Tibial nerve (tissue), 4 donors: Measurements from ENCODE around the gene KCNQ4. TPM values are rescaled to one million over a fixed set of nuclear protein-coding genes. Genes with fewer than 3 reads are reported as not detected.

Experiments
- DNase-seq, 2 donors: peaks; one replicate each; pipeline ENCODE4 v3.0.0-alpha.2; 2019; ENCODE audit warnings: low spot score in 2 of 2
- H3K27ac ChIP-seq, 4 donors: fragments of 200-600 bp; sonication (generic) in 3 of 4; one replicate each; pipeline ENCODE4 v1.5.1; 2017 to 2019; ENCODE audit warnings: mild to moderate bottlenecking in 1 of 4
- H3K27me3 ChIP-seq, 2 donors: fragments of 200-600 bp; sonication (generic) in 1 of 2; one replicate each; pipeline versions ENCODE4 v1.5.1 to v1.6.0; 2017 to 2019
- H3K36me3 ChIP-seq, 3 donors: fragments of 200-600 bp; sonication (generic); one replicate each; pipeline ENCODE4 v1.5.1; 2018 to 2019
- H3K4me1 ChIP-seq, 4 donors: fragments of 200-600 bp; sonication (generic) in 3 of 4; one replicate each; pipeline ENCODE4 v1.5.1; 2017 to 2019
- H3K4me3 ChIP-seq, 4 donors: fragments of 200-600 bp; sonication (generic) in 3 of 4; one replicate each; pipeline ENCODE4 v1.5.1; 2017 to 2019; ENCODE audit warnings: mild to moderate bottlenecking in 1 of 4, moderate library complexity in 1 of 4
- H3K9me3 ChIP-seq, 4 donors: fragments of 200-600 bp; sonication (generic) in 3 of 4; one replicate each; pipeline ENCODE4 v1.5.1; 2017 to 2019
- EP300 ChIP-seq, 2 donors: sonication (generic); formaldehyde crosslinking; IDR thresholded peaks; one replicate each; pipeline ENCODE4 v1.6.1; 2017; ENCODE audit warnings: antibody characterized with exemption in 2 of 2, mild to moderate bottlenecking in 1 of 2
- POLR2A ChIP-seq, 2 donors: fragments of 450-650 bp; IDR thresholded peaks; one replicate each; pipeline ENCODE4 v1.6.1; 2017; ENCODE audit warnings: antibody characterized with exemption in 2 of 2, mild to moderate bottlenecking in 2 of 2, moderate library complexity in 2 of 2
- WGBS, 2 donors: methylation state at CpG; one replicate each; pipeline ENCODE4 v1.1.5; 2018; 5-methylcytosine and 5-hydroxymethylcytosine counted together
- total RNA-seq, 4 donors: library from RNA; depleted of rRNA; stranded (reverse); fragments of >200 nt; gene quantifications; one replicate each; pipeline ENCODE4 v1.1.0, GENCODE V29; 2016
- TF ChIP-seq, protein P1 (sequence below), 5 experiments: fragments of 200-600 bp in 3 of 5; fragments of 450-650 bp in 2 of 5; sonication (generic) in 3 of 5; IDR thresholded peaks; one replicate each; pipeline ENCODE4 v1.5.1; 2016 to 2019; ENCODE audit warnings: antibody characterized with exemption in 5 of 5, mild to moderate bottlenecking in 3 of 5, moderate library complexity in 2 of 5

KCNQ4 gene
- total RNA-seq, 4 donors from 2014 or later: 0.22 to 2.1 (median 1.7) TPM

DNA sequence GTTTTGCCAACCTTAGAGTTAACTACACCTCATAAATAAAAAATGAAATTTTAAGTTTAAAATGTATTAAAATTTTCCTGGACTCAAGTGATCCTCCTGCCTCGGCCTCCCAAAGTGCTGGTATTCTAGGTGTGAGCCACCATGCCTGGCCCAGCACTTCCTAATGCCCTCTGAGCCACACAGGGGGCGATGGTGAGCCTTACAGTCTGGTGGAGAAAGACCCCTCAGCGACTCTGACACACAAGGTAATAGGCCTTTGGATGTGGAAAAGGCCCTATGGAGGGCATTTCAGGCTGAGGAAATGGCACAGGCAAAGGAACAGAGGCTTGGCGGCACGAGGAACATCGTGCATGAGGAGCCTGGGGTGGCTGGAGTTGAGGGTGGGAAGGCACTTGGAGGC is 71.9 kb downstream of the KCNQ4 start:
- TF ChIP-seq, protein P1, sequence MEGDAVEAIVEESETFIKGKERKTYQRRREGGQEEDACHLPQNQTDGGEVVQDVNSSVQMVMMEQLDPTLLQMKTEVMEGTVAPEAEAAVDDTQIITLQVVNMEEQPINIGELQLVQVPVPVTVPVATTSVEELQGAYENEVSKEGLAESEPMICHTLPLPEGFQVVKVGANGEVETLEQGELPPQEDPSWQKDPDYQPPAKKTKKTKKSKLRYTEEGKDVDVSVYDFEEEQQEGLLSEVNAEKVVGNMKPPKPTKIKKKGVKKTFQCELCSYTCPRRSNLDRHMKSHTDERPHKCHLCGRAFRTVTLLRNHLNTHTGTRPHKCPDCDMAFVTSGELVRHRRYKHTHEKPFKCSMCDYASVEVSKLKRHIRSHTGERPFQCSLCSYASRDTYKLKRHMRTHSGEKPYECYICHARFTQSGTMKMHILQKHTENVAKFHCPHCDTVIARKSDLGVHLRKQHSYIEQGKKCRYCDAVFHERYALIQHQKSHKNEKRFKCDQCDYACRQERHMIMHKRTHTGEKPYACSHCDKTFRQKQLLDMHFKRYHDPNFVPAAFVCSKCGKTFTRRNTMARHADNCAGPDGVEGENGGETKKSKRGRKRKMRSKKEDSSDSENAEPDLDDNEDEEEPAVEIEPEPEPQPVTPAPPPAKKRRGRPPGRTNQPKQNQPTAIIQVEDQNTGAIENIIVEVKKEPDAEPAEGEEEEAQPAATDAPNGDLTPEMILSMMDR (IDR thresholded peaks at IDR 0.05): no peak
- TF ChIP-seq POLR2A (IDR thresholded peaks at IDR 0.05) (no peak), EP300 (IDR thresholded peaks at IDR 0.05) (no peak)
- Histone ChIP-seq H3K4me1 (peaks cover 0 to under 1% (median 0%) of the 10 kb centered on the region in 4 donors), H3K36me3 (no peaks in the 10 kb centered on the region), H3K4me3 (no peak overlapping the region), H3K9me3 (no peaks in the 10 kb centered on the region), H3K27ac (no peak overlapping the region), H3K27me3 (no peaks in the 10 kb centered on the region)
- DNase-seq: no peak
- WGBS, 2 donors: 83 to 89% methylated on average over 6 of the region's 6 CpGs

DNA sequence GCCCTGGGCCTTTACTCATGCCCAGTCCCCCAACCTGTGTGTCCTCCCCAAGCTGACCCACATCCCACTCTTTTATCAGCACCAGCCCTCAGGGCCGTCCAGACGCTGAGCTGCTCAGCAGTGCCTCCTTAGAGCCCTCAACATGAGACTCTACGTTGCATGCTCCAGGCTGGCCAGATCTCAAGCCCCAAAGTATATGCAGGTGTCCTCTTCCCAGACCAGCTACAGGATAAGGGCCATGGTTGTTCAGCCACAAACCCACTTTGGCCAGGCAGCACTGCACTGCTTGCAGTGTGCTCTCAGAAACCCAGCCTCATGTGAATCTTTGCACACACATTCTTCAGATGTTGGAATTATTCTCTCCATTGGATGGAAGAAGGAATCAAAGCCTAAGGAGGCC is 72.5 kb downstream of the KCNQ4 start:
- WGBS, 2 donors: 75 to 76% methylated on average over 3 of the region's 3 CpGs
- H3K4me1 ChIP-seq: peaks cover 0 to 7% (median 3%) of the 10 kb centered on the region in 4 donors
- TF ChIP-seq EP300 (IDR thresholded peaks at IDR 0.05) (no peak), POLR2A (IDR thresholded peaks at IDR 0.05) (no peak)
- H3K27ac ChIP-seq: no peak overlapping the region
- H3K9me3 ChIP-seq: no peaks in the 10 kb centered on the region
- H3K36me3 ChIP-seq: no peaks in the 10 kb centered on the region
- H3K4me3 ChIP-seq: no peak overlapping the region
- no peaks in the 10 kb centered on the region for H3K27me3 ChIP-seq
- DNase-seq: no peak

DNA sequence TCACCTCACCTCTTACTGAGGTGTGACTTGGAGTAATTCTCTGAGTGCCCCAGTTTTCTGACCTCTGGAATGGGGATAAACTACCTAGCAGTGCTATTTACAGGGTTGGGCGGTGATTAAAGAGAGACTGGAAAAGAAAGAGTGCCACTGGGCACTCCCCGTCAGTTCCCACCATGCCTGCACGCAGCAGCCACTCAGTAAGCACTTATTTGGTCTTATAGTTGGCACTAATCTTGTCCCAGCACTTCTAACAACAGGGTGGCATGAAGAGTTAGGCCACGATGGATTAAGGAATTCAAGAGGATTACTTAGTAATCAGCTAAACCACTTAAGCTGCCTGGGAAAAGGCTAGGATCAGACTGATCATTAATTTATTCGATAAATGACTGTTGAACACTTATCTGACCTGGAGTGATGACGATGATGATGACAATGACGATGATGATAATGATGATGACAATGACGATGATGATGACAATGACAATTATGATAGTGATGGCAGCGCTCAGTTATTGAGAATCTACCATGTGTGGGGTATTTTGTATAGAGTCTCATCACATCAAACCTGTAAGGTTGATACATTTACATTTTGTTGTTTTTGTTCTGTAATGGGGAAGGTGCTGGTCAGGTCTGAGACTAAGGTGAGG is 73.2 kb downstream of the KCNQ4 start:
- no peak overlapping the region for H3K4me3 ChIP-seq
- no peaks in the 10 kb centered on the region for H3K27me3 ChIP-seq
- no peak for TF ChIP-seq EP300 (IDR thresholded peaks at IDR 0.05)
- no peaks in the 10 kb centered on the region for H3K36me3 ChIP-seq
- 93 to 94% methylated on average over 9 of the region's 9 CpGs for WGBS, 2 donors
- DNase-seq: no peak
- peaks cover 0 to 10% (median 5%) of the 10 kb centered on the region in 4 donors for H3K4me1 ChIP-seq
- no peaks in the 10 kb centered on the region for H3K9me3 ChIP-seq
- H3K27ac ChIP-seq: no peak overlapping the region

DNA sequence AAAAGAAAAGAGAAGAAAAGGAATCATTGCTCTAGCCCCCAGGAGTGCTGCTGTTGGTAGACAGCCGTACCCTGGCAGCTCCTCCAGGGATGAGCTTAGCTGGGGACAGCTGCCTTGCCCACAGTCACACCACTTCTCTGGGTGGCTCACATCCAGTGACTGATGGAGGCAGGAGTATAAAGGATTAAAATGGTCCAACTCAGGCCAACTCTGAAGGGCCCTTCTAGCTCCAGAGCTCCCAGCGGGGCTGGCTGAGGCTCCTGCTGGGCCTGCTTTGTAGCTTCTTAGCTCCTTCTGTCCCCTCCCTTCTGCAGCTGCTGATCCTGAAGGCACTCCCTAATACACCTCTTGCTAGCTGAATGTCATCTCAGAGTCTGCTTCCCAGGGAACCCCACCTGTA is 74.2 kb downstream of the KCNQ4 start:
- Histone ChIP-seq H3K4me3 (no peak overlapping the region), H3K9me3 (no peaks in the 10 kb centered on the region), H3K36me3 (no peaks in the 10 kb centered on the region), H3K4me1 (peaks cover 0 to 14% (median 5%) of the 10 kb centered on the region in 4 donors), H3K27ac (no peak overlapping the region), H3K27me3 (no peaks in the 10 kb centered on the region)
- WGBS, 2 donors: 93 to 98% methylated on average over 2 of the region's 2 CpGs
- TF ChIP-seq, protein P1 (IDR thresholded peaks at IDR 0.05): no peak
- TF ChIP-seq POLR2A (IDR thresholded peaks at IDR 0.05) (no peak), EP300 (IDR thresholded peaks at IDR 0.05) (no peak)
- DNase-seq: no peak

DNA sequence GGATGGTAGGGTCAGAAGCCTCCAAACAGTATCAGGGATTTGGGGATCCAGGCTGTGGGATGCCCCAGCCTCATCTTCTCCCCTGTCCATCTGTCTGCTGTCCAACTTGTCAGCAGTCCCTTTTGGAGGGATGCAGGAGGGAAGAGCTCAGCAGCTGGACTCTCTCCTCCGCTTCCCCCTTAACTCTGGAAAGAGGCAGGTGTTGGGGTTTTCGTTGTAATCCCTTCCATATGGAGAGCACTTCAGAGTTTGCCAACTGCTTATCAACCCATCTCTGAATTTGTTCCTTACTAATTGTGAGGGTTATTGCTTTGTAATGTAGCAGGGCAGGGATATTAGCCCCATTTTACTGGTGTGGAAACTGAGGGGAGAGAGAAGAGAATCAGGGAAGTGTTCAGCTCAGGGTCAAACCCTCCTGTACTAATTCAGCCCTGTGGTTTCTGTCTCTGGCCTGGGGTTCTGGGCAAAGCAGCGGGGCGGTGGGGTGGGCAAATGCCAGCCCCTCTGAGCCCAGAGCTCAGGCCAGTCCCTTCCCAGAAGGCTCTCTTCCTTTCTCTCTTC is 75.3 kb downstream of the KCNQ4 start:
- TF ChIP-seq, protein P1 (IDR thresholded peaks at IDR 0.05): no peak
- TF ChIP-seq POLR2A (IDR thresholded peaks at IDR 0.05): no peak
- no peak for TF ChIP-seq EP300 (IDR thresholded peaks at IDR 0.05)
- no peaks in the 10 kb centered on the region for H3K36me3 ChIP-seq
- H3K27me3 ChIP-seq: no peaks in the 10 kb centered on the region
- DNase-seq: no peak
- H3K27ac ChIP-seq: no peak overlapping the region
- H3K4me1 ChIP-seq: peaks cover 0 to 16% (median 5%) of the 10 kb centered on the region in 4 donors
- H3K4me3 ChIP-seq: no peak overlapping the region
- WGBS, 2 donors: 92 to 93% methylated on average over 4 of the region's 4 CpGs
- H3K9me3 ChIP-seq: no peaks in the 10 kb centered on the region

DNA sequence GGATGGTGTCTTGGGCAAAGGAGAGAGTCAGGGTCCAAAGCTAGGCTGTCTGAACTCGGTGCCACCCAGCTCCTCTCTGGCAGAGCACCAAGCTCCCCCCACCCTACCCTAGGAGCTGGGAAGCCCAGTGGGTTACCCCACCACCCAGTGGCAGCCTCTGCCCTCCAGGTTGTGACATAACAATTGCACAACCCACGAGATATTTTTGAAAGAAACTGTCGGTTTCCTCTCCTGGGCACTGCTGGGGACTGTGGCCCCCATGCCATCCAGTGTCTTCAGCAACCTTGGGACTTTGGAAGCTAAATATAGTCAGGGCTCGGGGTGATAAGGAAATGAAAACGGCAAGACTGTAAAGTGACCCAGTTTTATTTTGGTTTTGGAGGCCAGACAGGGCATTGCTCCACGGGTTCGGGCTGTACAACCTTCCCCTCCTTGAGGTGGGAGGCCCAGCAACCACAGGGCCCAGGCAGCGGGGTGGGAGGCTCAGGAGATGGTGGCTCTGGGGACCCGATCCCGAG is 77.2 kb downstream of the KCNQ4 start:
- H3K27ac ChIP-seq: peak overlapping the region in 3 of 4 donors; percentile 37 to 85 (median 40)
- H3K9me3 ChIP-seq: no peaks in the 10 kb centered on the region
- WGBS, 2 donors: 32 to 51% methylated on average over 10 of the region's 10 CpGs
- no peaks in the 10 kb centered on the region for H3K27me3 ChIP-seq
- peak in 1 of 2 donors; percentile 14 for DNase-seq
- H3K36me3 ChIP-seq: no peaks in the 10 kb centered on the region
- peak overlapping the region; percentile 27 to 88 (median 64) for H3K4me3 ChIP-seq
- peaks cover 0 to 16% (median 5%) of the 10 kb centered on the region in 4 donors for H3K4me1 ChIP-seq
- TF ChIP-seq POLR2A (IDR thresholded peaks at IDR 0.05) (no peak), EP300 (IDR thresholded peaks at IDR 0.05) (no peak)
- TF ChIP-seq, protein P1 (IDR thresholded peaks at IDR 0.05): no peak
